Coronary artery (tissue), 2 donors: ENCODE measurements around the gene XYLT2.

Experiments
- DNase-seq: peaks from one replicate; pipeline ENCODE4 v3.0.0-alpha.2; 2017; ENCODE audit warnings: low spot score
- H3K27ac ChIP-seq, 2 donors: fragments of 200-600 bp; sonication (generic); one replicate each; pipeline ENCODE4 v1.5.1; 2016 to 2019
- H3K4me3 ChIP-seq: fragments of 200-600 bp; sonication (generic); 2 replicates; pipeline ENCODE4 v1.5.1; 2016; ENCODE audit warnings: mild to moderate bottlenecking, moderate library complexity
- CTCF ChIP-seq: fragments of 200-600 bp; sonication (generic); IDR thresholded peaks from one replicate; pipeline ENCODE4 v1.5.1; 2019; ENCODE audit warnings: antibody characterized with exemption

The XYLT2 gene

GRCh38 chr17:50381920-50382319 lies 36.0 kb downstream of the XYLT2 start:
- DNase-seq, result no peak
- TF ChIP-seq CTCF, result no peak
- no peak overlapping the region for H3K27ac ChIP-seq
- no peak overlapping the region for H3K4me3 ChIP-seq

GRCh38 chr17:50382931-50383330 lies 37.0 kb downstream of the XYLT2 start:
- no peak overlapping the region for H3K4me3 ChIP-seq
- no peak for TF ChIP-seq CTCF
- no peak overlapping the region for H3K27ac ChIP-seq
- DNase-seq, result no peak

GRCh38 chr17:50386510-50386909 lies 40.6 kb downstream of the XYLT2 start:
- Histone ChIP-seq H3K4me3 (no peak overlapping the region), H3K27ac (no peak overlapping the region)
- no peak for DNase-seq
- TF ChIP-seq CTCF, result no peak

GRCh38 chr17:50388728-50389127 lies 42.8 kb downstream of the XYLT2 start:
- no peak for TF ChIP-seq CTCF
- DNase-seq, result no peak
- Histone ChIP-seq H3K27ac (no peak overlapping the region), H3K4me3 (no peak overlapping the region)

- no peak overlapping the region for H3K4me3 ChIP-seq
- no peak for TF ChIP-seq CTCF
Observed at GRCh38 chr17:50389534-50389933, 43.6 kb downstream of the XYLT2 start.

GRCh38 chr17:50392621-50393020 lies 46.7 kb downstream of the XYLT2 start:
- DNase-seq, result no peak
- Histone ChIP-seq H3K4me3 (no peak overlapping the region), H3K27ac (no peak overlapping the region)
- no peak for TF ChIP-seq CTCF

More at GRCh38 chr17:50389534-50389933, 43.6 kb downstream of the XYLT2 start:
- no peak overlapping the region for H3K27ac ChIP-seq
- no peak for DNase-seq

- no peak for TF ChIP-seq CTCF
- H3K4me3 ChIP-seq, result no peak overlapping the region
- DNase-seq, result no peak
- no peak overlapping the region for H3K27ac ChIP-seq
Observed at GRCh38 chr17:50393700-50394099, 47.8 kb downstream of the XYLT2 start.
